Anterior cingulate cortex (tissue), 58 donors: ENCODE results near the gene KRTAP5-10.
"Not testable (repeated sequence)": the region's sequence is repeated elsewhere in the genome, so short reads cannot be mapped to it uniquely, and the experiment has no call there.

ENCODE experiments used
- DNase-seq, 58 donors: peaks; one replicate each; lab custom pipeline; 2025; lab: John Stamatoyannopoulos, UW

KRTAP5-10 gene

GRCh38 chr11:71604798-71605488 lies 39.6 kb downstream of the KRTAP5-10 start:
- DNase-seq = not testable (repeated sequence)

- not testable (repeated sequence) for DNase-seq
Observed at GRCh38 chr11:71606853-71607519, 41.6 kb downstream of the KRTAP5-10 start.

GRCh38 chr11:71607520-71608216 lies 42.3 kb downstream of the KRTAP5-10 start:
- not testable (repeated sequence) for DNase-seq

- not testable (repeated sequence) for DNase-seq
Observed at GRCh38 chr11:71608272-71608671, 42.9 kb downstream of the KRTAP5-10 start.

- not testable (repeated sequence) for DNase-seq
Observed at GRCh38 chr11:71611218-71611910, 46.0 kb downstream of the KRTAP5-10 start.

GRCh38 chr11:71613931-71614330 lies 48.6 kb downstream of the KRTAP5-10 start:
- DNase-seq = not testable (repeated sequence)

GRCh38 chr11:71614366-71614917 lies 49.1 kb downstream of the KRTAP5-10 start:
- DNase-seq = not testable (repeated sequence)

GRCh38 chr11:71615003-71615402 lies 49.6 kb downstream of the KRTAP5-10 start:
- DNase-seq = not testable (repeated sequence)
